ENCODE data around the gene MPL.

MPL gene

DNA sequence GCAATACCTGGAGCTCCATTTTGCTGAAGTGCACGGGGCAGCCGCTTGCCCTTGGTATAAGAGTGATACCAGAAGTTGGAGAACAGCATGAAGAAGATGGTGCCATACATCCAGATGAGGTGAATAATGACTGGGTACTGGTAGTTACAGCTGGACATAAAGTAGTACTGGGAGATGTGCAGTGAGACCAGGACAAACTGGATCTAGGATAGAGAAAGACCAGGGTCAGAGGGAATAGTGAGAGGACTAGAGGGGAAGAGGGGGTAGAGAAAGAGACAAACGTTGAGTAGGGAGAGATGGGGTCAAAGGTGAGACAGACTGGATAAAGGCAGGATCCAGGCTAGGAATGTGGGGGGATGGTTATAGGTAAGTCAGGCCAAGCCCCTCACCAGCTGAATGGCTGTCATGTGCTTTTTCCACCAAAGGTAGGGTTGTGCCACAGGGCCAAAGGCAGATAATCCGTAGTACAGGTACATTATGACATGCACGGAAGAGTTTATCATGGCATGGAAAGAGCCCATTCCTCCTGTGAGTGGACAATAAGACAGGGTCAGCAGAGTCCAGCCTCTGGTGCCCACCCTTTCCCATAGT is 26.4 kb downstream of the MPL start:
- Histone ChIP-seq H3K9ac (ENCODE audit: low read length) (no peak overlapping the region), H3K79me2 (ENCODE audit: insufficient read depth, low read length) (peaks cover 45% of the 10 kb centered on the region), H3K27me3 (ENCODE audit: low read length) (no peaks in the 10 kb centered on the region)

DNA sequence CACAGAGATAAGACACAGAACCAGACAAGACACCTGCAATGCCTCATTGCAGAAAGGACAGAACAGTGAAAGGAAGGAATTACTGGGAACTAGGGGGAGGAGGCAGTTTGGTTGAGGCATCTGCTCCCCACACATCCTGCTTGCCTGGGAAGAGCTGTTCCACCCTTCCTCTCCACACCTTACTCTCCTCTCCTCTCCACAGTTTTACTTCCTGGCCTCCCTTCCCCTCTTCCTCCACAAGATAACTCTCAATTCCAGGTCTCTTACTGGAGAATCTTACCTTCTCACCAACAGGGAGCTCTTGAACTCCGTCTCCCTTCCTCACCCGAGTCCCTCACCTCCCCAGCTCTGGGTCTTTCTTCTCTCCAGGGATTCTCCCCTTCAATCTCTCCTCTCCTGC is 28.1 kb downstream of the MPL start:
- Histone ChIP-seq H3K9ac (ENCODE audit: low read length) (peak overlapping the region; percentile 94), H3K4me3 (ENCODE audit: insufficient read depth, low read length, poor library complexity, severe bottlenecking) (peak overlapping the region; percentile 98), H3K9me3 (ENCODE audit: insufficient read depth, low read length) (no peaks in the 10 kb centered on the region), H3K4me2 (ENCODE audit: low read depth, low read length, poor library complexity, severe bottlenecking) (peak overlapping the region; percentile 86), H3K79me2 (ENCODE audit: insufficient read depth, low read length) (peaks cover 30% of the 10 kb centered on the region), H4K20me1 (ENCODE audit: low read depth, low read length) (no peaks in the 10 kb centered on the region), H3K9me2 (replicated peaks; ENCODE audit: insufficient read depth, low read length) (no peaks in the 10 kb centered on the region), H3K36me3 (ENCODE audit: low read length) (peaks cover 6% of the 10 kb centered on the region; the same call in 1 of the 2 replicates), H3K27ac (ENCODE audit: low read depth, low read length) (no peak overlapping the region), H2AFZ (ENCODE audit: low read depth, low read length, severe bottlenecking) (no peak overlapping the region), H3K27me3 (ENCODE audit: low read length) (no peaks in the 10 kb centered on the region), H3F3A (ENCODE audit: insufficient read depth) (peaks cover 35% of the 10 kb centered on the region)
- TF ChIP-seq EZH2phosphoT487 (conservative IDR thresholded peaks at IDR 0.05; ENCODE audit: low read length), result no peak
- TF ChIP-seq, protein P1, sequence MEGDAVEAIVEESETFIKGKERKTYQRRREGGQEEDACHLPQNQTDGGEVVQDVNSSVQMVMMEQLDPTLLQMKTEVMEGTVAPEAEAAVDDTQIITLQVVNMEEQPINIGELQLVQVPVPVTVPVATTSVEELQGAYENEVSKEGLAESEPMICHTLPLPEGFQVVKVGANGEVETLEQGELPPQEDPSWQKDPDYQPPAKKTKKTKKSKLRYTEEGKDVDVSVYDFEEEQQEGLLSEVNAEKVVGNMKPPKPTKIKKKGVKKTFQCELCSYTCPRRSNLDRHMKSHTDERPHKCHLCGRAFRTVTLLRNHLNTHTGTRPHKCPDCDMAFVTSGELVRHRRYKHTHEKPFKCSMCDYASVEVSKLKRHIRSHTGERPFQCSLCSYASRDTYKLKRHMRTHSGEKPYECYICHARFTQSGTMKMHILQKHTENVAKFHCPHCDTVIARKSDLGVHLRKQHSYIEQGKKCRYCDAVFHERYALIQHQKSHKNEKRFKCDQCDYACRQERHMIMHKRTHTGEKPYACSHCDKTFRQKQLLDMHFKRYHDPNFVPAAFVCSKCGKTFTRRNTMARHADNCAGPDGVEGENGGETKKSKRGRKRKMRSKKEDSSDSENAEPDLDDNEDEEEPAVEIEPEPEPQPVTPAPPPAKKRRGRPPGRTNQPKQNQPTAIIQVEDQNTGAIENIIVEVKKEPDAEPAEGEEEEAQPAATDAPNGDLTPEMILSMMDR (IDR thresholded peaks at IDR 0.05; ENCODE audit: insufficient read depth, low read length, poor library complexity, severe bottlenecking), result no peak

More for the DNA sequence above, 26.4 kb downstream of the MPL start:
- no peak overlapping the region for H3K4me2 ChIP-seq (ENCODE audit: low read depth, low read length, poor library complexity, severe bottlenecking)
- H3K36me3 ChIP-seq (ENCODE audit: low read length), result peaks cover 8% of the 10 kb centered on the region; the same call in 1 of the 2 replicates
- no peaks in the 10 kb centered on the region for H4K20me1 ChIP-seq (ENCODE audit: low read depth, low read length)
- H3K27ac ChIP-seq (ENCODE audit: low read depth, low read length), result no peak overlapping the region
- no peak for TF ChIP-seq EZH2phosphoT487 (conservative IDR thresholded peaks at IDR 0.05; ENCODE audit: low read length)
- TF ChIP-seq, protein P1 (IDR thresholded peaks at IDR 0.05; ENCODE audit: insufficient read depth, low read length, poor library complexity, severe bottlenecking), result no peak
- no peak overlapping the region for H2AFZ ChIP-seq (ENCODE audit: low read depth, low read length, severe bottlenecking)
- no peaks in the 10 kb centered on the region for H3K9me2 ChIP-seq (replicated peaks; ENCODE audit: insufficient read depth, low read length)
- peaks cover 35% of the 10 kb centered on the region for H3F3A ChIP-seq (ENCODE audit: insufficient read depth)
- H3K4me3 ChIP-seq (ENCODE audit: insufficient read depth, low read length, poor library complexity, severe bottlenecking), result no peak overlapping the region
- no peaks in the 10 kb centered on the region for H3K9me3 ChIP-seq (ENCODE audit: insufficient read depth, low read length)

DNA sequence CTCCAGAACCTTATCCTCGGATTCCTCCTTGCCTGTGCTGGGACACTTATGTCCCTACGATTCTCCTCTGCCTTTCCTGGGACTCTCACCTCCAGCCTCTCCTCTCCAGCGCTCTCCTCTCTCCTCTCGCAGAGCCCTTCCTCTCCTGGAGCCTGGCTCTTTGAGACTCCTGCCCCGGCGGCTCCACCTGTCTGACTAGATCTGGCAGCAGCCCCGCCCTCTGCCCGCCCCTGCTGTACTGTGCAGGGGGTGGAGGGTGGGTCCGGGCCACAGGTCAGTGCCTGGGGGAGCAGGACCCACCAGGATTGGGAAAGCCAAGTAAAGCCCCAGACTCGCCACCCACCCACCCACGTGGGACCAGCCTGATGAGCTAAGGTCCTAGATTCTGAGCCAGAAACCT is 28.6 kb downstream of the MPL start:
- TF ChIP-seq EZH2phosphoT487 (conservative IDR thresholded peaks at IDR 0.05; ENCODE audit: low read length), result no peak
- TF ChIP-seq, protein P1 (IDR thresholded peaks at IDR 0.05; ENCODE audit: insufficient read depth, low read length, poor library complexity, severe bottlenecking), result no peak
- Histone ChIP-seq H3K27me3 (ENCODE audit: low read length) (no peaks in the 10 kb centered on the region), H2AFZ (ENCODE audit: low read depth, low read length, severe bottlenecking) (no peak overlapping the region), H3K4me3 (ENCODE audit: insufficient read depth, low read length, poor library complexity, severe bottlenecking) (peak overlapping the region; percentile 98), H3K27ac (ENCODE audit: low read depth, low read length) (peak overlapping the region; percentile 84; the same call in 1 of the 2 replicates), H3F3A (ENCODE audit: insufficient read depth) (peaks cover 32% of the 10 kb centered on the region), H4K20me1 (ENCODE audit: low read depth, low read length) (no peaks in the 10 kb centered on the region), H3K9me3 (ENCODE audit: insufficient read depth, low read length) (no peaks in the 10 kb centered on the region), H3K36me3 (ENCODE audit: low read length) (peaks cover 6% of the 10 kb centered on the region; the same call in 1 of the 2 replicates), H3K9me2 (replicated peaks; ENCODE audit: insufficient read depth, low read length) (no peaks in the 10 kb centered on the region), H3K4me2 (ENCODE audit: low read depth, low read length, poor library complexity, severe bottlenecking) (peak overlapping the region; percentile 86), H3K79me2 (ENCODE audit: insufficient read depth, low read length) (peaks cover 28% of the 10 kb centered on the region), H3K9ac (ENCODE audit: low read length) (peak overlapping the region; percentile 94)

Measured in SU-DHL-6 (cell line).